GM13976 (cell line): ENCODE measurements around the gene CD164.
"Not testable (repeated sequence)": the region's sequence is repeated elsewhere in the genome, so short reads cannot be mapped to it uniquely, and the experiment has no call there.

Source experiments
- DNase-seq: peaks from one replicate; pipeline ENCODE4 v3.0.0; 2012; ENCODE audit warnings: low spot score
- CTCF ChIP-seq: IDR thresholded peaks from 2 replicates; pipeline ENCODE4 v1.5.1; 2012; ENCODE audit warnings: borderline replicate concordance, mild to moderate bottlenecking; ENCODE audit not compliant: insufficient read depth; ENCODE audit errors: extremely low read depth, missing control alignments, control extremely low read depth
- in situ Hi-C: fragments of 300-500 bp; cut with MboI; formaldehyde crosslinking; loops from one replicate; pipeline ENCODE4 v1.12.0; 2022; ENCODE audit warnings: low sequenced_read_pairs, mixed read lengths, inconsistent platforms; ENCODE audit not compliant: unreplicated experiment

The CD164 gene

GRCh38 chr6:109372130-109372529 lies 10.1 kb downstream of the CD164 start:
- in situ Hi-C loops: no loop called here
- no peak for TF ChIP-seq CTCF
- DNase-seq: no peak

GRCh38 chr6:109370792-109371191 lies 11.5 kb downstream of the CD164 start:
- in situ Hi-C loops: no loop called here
- DNase-seq: no peak
- no peak for TF ChIP-seq CTCF

- in situ Hi-C loops: no loop called here
- no peak for DNase-seq
- TF ChIP-seq CTCF: no peak
Measured at GRCh38 chr6:109370336-109370735, 11.9 kb downstream of the CD164 start.

GRCh38 chr6:109369728-109370127 lies 12.5 kb downstream of the CD164 start:
- in situ Hi-C loops: no loop called here
- TF ChIP-seq CTCF: no peak

GRCh38 chr6:109364382-109365078 lies 17.7 kb downstream of the CD164 start:
- DNase-seq: not testable (repeated sequence)

More at GRCh38 chr6:109369728-109370127, 12.5 kb downstream of the CD164 start:
- DNase-seq: no peak

GRCh38 chr6:109363753-109364152 lies 18.5 kb downstream of the CD164 start:
- in situ Hi-C loops: no loop called here
- DNase-seq: no peak
- TF ChIP-seq CTCF: no peak

More at GRCh38 chr6:109364382-109365078, 17.7 kb downstream of the CD164 start:
- in situ Hi-C loops: not testable (repeated sequence)

- in situ Hi-C loops: no loop called here
- DNase-seq: no peak
- TF ChIP-seq CTCF: no peak
Measured at GRCh38 chr6:109362102-109362884, 20.0 kb downstream of the CD164 start.
